ENCODE data around the gene SYTL3.

Gene SYTL3

DNA sequence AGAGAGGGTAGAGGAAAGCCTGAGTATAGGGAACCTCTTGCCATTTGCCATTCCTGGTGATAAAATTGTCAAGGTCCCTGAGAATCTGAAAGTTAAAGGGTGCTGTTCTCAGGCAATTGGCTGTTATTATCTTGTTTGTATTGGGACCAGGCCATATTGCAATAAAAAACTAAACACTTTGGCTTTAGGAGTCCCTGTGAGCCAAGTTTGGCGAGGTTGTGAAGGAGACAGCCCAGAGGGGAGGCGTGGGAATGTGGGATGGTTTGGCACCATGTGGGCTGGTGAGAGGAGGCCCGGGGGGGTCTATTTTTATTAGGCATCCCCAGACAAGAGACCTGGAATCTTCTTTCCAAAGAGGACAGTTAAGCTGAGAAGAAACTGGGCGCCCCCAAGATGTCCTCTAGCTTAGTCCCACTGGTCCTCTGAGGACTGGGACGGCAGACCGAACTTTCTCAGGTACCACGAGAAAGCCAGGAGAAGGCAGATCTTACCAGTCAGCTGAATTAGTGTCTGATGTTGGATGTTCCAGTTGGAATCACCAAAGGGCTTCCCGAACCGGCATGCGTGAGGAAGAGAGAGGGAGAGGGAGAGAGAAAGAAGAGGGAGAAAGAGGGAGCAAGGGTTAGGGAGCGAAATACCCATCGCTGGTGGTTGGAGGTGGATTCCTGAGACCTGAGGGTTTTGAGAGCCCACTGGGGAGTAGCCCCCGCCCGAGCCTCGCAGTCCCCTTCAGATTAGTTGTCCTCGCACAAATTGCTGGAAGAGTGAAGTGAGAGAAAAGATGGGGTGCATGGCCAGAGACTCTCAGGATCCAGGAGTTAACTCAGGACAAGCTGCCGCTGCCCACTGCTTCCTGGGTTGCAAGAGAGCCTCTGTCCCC is 29.7 kb upstream of the SYTL3 start:
- no peak for DNase-seq (ENCODE audit: low spot score)
- Histone ChIP-seq H3K27ac (peak overlapping the region in 1 of 2 donors; percentile 45), H3K4me3 (no peak overlapping the region)
- TF ChIP-seq, protein P1, sequence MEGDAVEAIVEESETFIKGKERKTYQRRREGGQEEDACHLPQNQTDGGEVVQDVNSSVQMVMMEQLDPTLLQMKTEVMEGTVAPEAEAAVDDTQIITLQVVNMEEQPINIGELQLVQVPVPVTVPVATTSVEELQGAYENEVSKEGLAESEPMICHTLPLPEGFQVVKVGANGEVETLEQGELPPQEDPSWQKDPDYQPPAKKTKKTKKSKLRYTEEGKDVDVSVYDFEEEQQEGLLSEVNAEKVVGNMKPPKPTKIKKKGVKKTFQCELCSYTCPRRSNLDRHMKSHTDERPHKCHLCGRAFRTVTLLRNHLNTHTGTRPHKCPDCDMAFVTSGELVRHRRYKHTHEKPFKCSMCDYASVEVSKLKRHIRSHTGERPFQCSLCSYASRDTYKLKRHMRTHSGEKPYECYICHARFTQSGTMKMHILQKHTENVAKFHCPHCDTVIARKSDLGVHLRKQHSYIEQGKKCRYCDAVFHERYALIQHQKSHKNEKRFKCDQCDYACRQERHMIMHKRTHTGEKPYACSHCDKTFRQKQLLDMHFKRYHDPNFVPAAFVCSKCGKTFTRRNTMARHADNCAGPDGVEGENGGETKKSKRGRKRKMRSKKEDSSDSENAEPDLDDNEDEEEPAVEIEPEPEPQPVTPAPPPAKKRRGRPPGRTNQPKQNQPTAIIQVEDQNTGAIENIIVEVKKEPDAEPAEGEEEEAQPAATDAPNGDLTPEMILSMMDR (IDR thresholded peaks at IDR 0.05): no peak

DNA sequence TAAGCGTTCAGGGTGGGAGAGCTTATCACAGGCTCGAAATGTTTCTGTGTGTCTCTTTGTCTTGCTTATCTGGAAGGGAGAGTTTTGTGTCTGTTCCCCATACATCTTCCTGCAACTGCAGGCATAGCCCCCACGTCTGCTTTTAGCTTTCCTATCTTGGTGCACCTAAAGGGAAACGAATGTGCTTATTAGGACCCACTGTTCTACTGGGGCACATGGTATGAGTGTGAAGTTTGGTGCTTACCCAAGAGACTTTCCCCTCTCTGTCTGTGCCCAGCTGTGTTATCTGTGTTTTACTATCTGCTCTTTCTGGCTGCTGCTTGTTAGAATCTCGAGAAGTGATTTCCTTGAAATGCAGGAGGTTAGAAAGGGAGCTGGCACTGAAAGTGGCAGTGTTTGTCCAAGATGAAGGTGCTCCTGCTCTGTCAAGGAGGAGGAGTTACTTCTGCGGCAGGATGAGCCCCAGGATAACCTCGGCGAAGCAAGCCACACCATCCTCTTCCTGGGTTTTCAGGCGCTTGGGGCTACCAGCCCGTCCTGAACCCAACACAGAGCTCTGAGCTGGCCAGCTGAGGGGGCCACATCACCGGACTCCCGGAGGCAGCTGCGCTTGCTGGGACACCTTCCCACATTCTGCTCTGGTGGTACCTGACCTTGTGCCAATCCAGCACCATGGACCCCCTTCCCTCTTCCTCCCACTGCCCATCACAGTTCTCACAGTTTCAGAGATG is 28.7 kb upstream of the SYTL3 start:
- DNase-seq (ENCODE audit: low spot score): peak; percentile 60
- TF ChIP-seq, protein P1 (IDR thresholded peaks at IDR 0.05): no peak
- H3K4me3 ChIP-seq: no peak overlapping the region
- peak overlapping the region in 1 of 2 donors; percentile 45 for H3K27ac ChIP-seq

DNA sequence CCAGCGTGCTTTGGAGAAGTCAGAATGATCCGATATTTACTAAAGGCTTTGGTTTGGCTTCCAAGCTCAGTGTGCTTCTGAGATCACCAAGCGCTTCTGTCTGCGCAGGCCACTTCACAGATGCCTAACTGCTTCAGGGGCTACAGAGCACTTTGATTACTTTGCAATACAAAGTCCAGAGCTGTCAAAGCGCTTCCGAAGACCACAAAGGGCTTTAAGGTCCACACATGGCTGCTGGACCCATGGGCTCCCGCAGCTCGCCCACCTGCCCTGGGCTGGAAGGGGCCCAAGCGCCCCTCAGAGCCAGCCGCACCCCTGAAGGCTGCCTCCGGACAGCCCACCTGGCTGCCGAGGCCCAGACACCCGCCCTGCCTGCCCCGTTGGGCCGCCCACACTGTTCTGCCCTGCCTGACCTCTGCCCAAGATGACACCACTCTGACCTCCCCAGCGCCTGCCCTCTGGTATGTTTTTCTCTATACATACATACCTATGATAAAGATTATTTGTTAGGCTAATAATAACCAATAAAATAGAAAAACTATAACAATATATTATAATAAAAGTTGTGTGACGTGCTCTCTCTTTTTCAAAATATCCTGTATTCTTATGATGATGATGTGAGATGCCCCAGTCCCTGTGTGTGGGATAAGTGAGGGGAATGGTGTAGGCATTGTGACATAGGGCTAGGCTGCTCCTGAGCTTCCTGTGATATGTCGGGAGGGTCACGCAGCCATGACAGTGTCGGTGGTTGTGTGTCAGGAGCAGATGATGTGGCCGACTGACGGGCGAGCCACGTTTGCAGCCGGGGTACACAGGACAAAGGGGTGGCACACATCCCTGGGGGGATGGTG is 27.9 kb upstream of the SYTL3 start:
- TF ChIP-seq, protein P1 (IDR thresholded peaks at IDR 0.05): no peak
- Histone ChIP-seq H3K4me3 (no peak overlapping the region), H3K27ac (no peak overlapping the region)
- DNase-seq (ENCODE audit: low spot score): no peak

DNA sequence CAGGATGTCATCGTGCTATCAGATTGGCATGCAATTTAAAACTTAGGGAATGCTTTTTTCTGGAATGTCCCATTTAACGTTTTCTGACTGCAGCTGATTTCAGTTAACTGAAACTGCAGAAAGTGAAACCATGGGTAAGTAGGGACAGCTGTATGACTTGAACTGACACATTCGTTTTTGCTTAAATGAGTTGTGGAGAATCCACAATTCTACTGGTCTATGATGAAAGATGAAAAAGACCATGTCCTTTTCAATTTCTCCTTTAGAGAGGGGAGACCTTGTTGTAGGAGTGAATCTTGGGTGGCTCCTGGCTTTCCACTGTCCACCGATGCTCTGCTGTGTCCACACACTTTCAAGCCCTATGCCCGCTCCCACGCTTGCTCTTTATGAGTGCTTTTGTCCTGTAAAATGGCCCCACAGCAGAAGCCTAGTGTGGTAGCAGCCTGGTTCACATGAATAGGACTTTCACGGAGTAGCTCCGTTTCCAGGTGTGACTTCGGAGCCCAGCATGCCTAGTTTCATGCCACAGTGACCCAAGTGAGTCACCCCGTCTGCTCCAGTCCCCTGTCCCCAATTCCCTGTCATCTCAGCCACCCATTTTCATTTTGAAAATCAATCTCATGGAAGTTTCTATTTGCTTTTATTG is 27.2 kb upstream of the SYTL3 start:
- no peak overlapping the region for H3K27ac ChIP-seq

DNA sequence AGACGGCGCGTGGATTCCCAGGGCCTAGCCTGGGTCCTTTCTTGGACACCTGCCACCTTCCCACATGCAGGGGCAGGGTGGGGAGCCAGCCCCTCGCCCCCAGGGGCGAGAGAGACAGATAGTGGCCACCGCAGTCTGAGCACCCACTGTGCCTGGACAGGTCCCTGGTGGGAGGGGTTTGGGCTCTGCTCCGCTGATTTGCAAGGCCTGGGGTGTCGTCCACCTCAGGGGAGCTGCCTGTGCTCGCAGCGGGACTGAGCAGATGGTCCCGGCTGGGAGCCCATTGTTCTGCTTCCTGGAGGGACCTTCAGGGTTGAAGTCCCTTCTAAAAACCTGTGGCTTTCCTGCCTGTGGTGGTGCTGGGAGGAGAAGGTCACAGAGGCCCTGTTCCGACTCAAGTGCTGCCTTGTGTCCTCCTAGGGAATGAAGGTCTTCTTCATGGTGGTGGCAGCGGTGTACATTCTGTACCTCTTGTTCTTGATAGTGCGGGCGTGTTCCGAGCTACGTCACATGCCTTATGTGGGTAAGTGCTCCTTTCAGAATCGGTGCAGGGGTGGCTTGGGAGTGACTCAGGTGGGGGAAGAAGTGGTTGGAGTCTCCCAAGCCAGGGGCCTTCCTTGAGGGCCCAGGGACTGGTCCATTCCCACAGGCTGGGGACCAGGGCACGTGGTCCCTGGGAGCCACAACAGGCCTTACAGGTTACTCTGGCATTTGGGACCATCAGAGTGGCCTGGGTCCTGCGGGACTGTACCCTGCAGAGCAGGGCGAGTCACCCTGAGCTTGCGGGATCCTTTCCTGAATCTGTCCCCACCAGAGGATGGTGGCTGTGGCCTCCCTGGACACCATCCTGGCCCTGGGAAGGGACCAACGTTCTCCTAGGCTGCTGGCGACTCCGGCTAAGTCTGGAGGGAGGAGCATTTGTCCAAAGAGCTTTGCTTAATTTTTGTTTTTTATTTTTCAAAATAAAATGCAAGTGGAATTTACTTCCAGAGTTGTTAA is 24.9 kb upstream of the SYTL3 start:
- TF ChIP-seq, protein P1 (IDR thresholded peaks at IDR 0.05): no peak
- Histone ChIP-seq H3K4me3 (no peak overlapping the region), H3K27ac (peak overlapping the region; percentile 83 to 93)
- DNase-seq (ENCODE audit: low spot score): peak; percentile 65

More for the DNA sequence above, 27.2 kb upstream of the SYTL3 start:
- no peak for DNase-seq (ENCODE audit: low spot score)
- TF ChIP-seq, protein P1 (IDR thresholded peaks at IDR 0.05): no peak
- H3K4me3 ChIP-seq: no peak overlapping the region

Data from coronary artery (tissue), 2 donors.